Adipocyte (in vitro differentiated cells): ENCODE data around the gene OAS2.

Experiments used
- DNase-seq: peaks from one replicate; pipeline ENCODE4 v3.0.0-alpha.2; 2015; ENCODE audit warnings: low read depth
- H3K27me3 ChIP-seq: replicated peaks from 2 replicates; pipeline ENCODE4 v1.7.0; 2013; ENCODE audit warnings: mild to moderate bottlenecking, low read length, moderate library complexity; ENCODE audit not compliant: control insufficient read depth, insufficient read depth
- H3K36me3 ChIP-seq: 2 replicates; pipeline ENCODE4 v1.7.0; 2013; ENCODE audit warnings: low read length, mild to moderate bottlenecking, moderate library complexity; ENCODE audit not compliant: control insufficient read depth, insufficient read depth, severe bottlenecking
- H3K4me1 ChIP-seq: 2 replicates; pipeline ENCODE4 v1.7.0; 2013; ENCODE audit warnings: mild to moderate bottlenecking, low read length, moderate library complexity; ENCODE audit not compliant: control insufficient read depth, insufficient read depth
- H3K4me3 ChIP-seq: 2 replicates; pipeline ENCODE4 v1.7.0; 2013; ENCODE audit warnings: mild to moderate bottlenecking, low read length, moderate library complexity
- H3K9ac ChIP-seq: 2 replicates; pipeline ENCODE4 v1.7.0; 2013; ENCODE audit warnings: mild to moderate bottlenecking, low read length, moderate library complexity
- H3K9me3 ChIP-seq: 2 replicates; pipeline ENCODE4 v1.7.0; 2013; ENCODE audit warnings: mild to moderate bottlenecking, low read length, moderate library complexity; ENCODE audit not compliant: control insufficient read depth

The OAS2 gene

DNA sequence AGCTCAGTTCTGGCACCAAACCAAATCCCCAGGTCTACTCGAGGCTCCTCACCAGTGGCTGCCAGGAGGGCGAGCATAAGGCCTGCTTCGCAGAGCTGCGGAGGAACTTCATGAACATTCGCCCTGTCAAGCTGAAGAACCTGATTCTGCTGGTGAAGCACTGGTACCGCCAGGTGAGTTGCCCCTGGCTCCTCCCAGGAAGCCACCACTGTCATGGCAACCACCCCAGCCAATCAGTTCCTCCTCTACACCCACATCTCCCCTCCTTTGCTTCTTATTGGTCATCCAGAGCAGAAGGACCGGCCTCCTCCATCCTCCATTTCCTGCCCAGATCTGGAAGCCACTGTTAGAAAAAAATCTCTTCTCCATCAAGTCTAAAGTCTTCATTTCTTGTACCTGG, 17.2 kb upstream of the OAS2 start:
- no peak for DNase-seq
- H3K27me3 ChIP-seq: no peaks in the 10 kb centered on the region
- H3K4me1 ChIP-seq: peaks cover 4% of the 10 kb centered on the region
- H3K9me3 ChIP-seq: no peaks in the 10 kb centered on the region
- H3K4me3 ChIP-seq: no peak overlapping the region
- H3K36me3 ChIP-seq: peaks cover 6% of the 10 kb centered on the region
- H3K9ac ChIP-seq: no peak overlapping the region

- Histone ChIP-seq H3K4me1 (peaks cover 4% of the 10 kb centered on the region), H3K9me3 (no peaks in the 10 kb centered on the region), H3K9ac (no peak overlapping the region), H3K27me3 (no peaks in the 10 kb centered on the region), H3K36me3 (peaks cover 6% of the 10 kb centered on the region), H3K4me3 (no peak overlapping the region)
- DNase-seq: no peak
Observed at GRCh38 chr12:112961536-112961935, 16.8 kb upstream of the OAS2 start.

DNA sequence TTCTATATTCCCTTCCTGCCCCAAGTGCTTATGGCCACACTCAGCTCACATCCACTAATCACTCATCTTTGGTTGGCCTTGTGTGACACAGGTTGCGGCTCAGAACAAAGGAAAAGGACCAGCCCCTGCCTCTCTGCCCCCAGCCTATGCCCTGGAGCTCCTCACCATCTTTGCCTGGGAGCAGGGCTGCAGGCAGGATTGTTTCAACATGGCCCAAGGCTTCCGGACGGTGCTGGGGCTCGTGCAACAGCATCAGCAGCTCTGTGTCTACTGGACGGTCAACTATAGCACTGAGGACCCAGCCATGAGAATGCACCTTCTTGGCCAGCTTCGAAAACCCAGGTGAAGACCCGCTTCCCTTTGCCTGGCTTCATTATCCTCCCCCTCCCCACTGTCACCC, 15.8 kb upstream of the OAS2 start:
- DNase-seq: no peak
- Histone ChIP-seq H3K4me1 (peaks cover 4% of the 10 kb centered on the region), H3K27me3 (no peaks in the 10 kb centered on the region), H3K36me3 (peaks cover 6% of the 10 kb centered on the region), H3K9ac (no peak overlapping the region), H3K4me3 (no peak overlapping the region), H3K9me3 (no peaks in the 10 kb centered on the region)

GRCh38 chr12:112963227-112963861, 15.0 kb upstream of the OAS2 start:
- no peak for DNase-seq

DNA sequence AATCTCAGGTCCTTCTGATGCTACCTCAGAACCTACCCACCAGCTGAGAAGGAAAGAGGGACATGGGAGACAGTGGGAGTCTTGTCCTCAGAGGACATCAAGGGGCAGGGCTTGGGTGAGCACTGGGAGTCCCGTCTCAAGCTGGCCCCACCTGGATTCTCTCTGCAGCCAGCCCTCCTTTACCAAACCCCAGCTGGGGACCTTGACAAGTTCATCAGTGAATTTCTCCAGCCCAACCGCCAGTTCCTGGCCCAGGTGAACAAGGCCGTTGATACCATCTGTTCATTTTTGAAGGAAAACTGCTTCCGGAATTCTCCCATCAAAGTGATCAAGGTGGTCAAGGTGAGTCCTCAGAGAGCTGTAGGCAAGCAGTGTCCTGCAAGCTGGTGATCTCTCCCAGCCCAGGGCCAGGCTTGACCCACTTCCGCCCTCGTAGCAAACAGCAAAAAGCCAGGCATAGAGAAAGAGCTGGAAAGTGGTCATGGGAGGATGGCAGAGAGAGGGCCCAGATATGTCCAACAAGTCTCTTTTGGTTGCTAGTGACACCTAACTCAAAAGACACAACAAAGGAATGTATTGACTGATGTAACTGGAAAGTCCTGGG, 14.2 kb upstream of the OAS2 start:
- Histone ChIP-seq H3K4me3 (no peak overlapping the region), H3K9me3 (no peaks in the 10 kb centered on the region), H3K4me1 (peaks cover 4% of the 10 kb centered on the region), H3K27me3 (no peaks in the 10 kb centered on the region), H3K9ac (no peak overlapping the region), H3K36me3 (peaks cover 6% of the 10 kb centered on the region)
- no peak for DNase-seq

More at GRCh38 chr12:112963227-112963861, 15.0 kb upstream of the OAS2 start:
- Histone ChIP-seq H3K9me3 (no peaks in the 10 kb centered on the region), H3K4me3 (no peak overlapping the region), H3K4me1 (peaks cover 4% of the 10 kb centered on the region), H3K36me3 (peaks cover 6% of the 10 kb centered on the region), H3K9ac (no peak overlapping the region), H3K27me3 (no peaks in the 10 kb centered on the region)

- Histone ChIP-seq H3K9ac (no peak overlapping the region), H3K4me3 (no peak overlapping the region), H3K36me3 (peaks cover 9% of the 10 kb centered on the region), H3K4me1 (peaks cover 4% of the 10 kb centered on the region), H3K9me3 (no peaks in the 10 kb centered on the region), H3K27me3 (no peaks in the 10 kb centered on the region)
- no peak for DNase-seq
Observed at GRCh38 chr12:112964915-112965314, 13.4 kb upstream of the OAS2 start.

DNA sequence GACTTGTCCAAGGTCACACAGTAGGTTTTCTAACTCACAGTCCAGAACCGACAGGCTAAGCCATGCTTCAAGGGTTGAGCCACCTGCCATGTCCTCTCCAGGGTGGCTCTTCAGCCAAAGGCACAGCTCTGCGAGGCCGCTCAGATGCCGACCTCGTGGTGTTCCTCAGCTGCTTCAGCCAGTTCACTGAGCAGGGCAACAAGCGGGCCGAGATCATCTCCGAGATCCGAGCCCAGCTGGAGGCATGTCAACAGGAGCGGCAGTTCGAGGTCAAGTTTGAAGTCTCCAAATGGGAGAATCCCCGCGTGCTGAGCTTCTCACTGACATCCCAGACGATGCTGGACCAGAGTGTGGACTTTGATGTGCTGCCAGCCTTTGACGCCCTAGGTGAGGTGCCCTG, 12.7 kb upstream of the OAS2 start:
- no peaks in the 10 kb centered on the region for H3K27me3 ChIP-seq
- peaks cover 12% of the 10 kb centered on the region for H3K36me3 ChIP-seq
- DNase-seq: no peak
- no peak overlapping the region for H3K4me3 ChIP-seq
- H3K4me1 ChIP-seq: peaks cover 4% of the 10 kb centered on the region
- H3K9ac ChIP-seq: no peak overlapping the region
- H3K9me3 ChIP-seq: no peaks in the 10 kb centered on the region

DNA sequence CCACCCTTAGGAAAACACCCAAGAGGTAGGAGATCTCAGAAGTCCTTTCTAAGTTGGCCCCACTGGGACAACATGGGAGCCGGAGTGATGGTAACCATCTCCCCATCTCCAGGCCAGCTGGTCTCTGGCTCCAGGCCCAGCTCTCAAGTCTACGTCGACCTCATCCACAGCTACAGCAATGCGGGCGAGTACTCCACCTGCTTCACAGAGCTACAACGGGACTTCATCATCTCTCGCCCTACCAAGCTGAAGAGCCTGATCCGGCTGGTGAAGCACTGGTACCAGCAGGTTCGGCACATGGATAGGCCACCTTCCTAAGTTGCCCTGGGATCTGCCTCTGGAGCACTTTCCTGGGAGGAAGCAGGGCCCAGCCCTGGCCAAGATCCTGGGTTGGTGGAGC, 11.0 kb upstream of the OAS2 start:
- Histone ChIP-seq H3K4me1 (peaks cover 4% of the 10 kb centered on the region), H3K4me3 (no peak overlapping the region), H3K36me3 (peaks cover 6% of the 10 kb centered on the region), H3K9me3 (no peaks in the 10 kb centered on the region), H3K27me3 (no peaks in the 10 kb centered on the region), H3K9ac (no peak overlapping the region)
- DNase-seq: no peak

DNA sequence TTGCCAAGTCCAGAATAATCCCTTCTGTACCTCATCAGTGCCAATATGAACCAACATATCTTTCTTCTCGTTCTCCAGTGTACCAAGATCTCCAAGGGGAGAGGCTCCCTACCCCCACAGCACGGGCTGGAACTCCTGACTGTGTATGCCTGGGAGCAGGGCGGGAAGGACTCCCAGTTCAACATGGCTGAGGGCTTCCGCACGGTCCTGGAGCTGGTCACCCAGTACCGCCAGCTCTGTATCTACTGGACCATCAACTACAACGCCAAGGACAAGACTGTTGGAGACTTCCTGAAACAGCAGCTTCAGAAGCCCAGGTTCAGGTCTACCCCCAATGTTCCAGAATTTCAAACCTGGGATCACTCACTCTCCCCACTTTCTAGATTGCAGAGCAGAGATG, 10.5 kb upstream of the OAS2 start:
- Histone ChIP-seq H3K9ac (no peak overlapping the region), H3K4me1 (peaks cover 4% of the 10 kb centered on the region), H3K9me3 (no peaks in the 10 kb centered on the region), H3K36me3 (peaks cover 6% of the 10 kb centered on the region), H3K27me3 (no peaks in the 10 kb centered on the region), H3K4me3 (no peak overlapping the region)
- DNase-seq: no peak

- Histone ChIP-seq H3K4me3 (no peak overlapping the region), H3K4me1 (no peaks in the 10 kb centered on the region), H3K9me3 (no peaks in the 10 kb centered on the region), H3K9ac (no peak overlapping the region), H3K36me3 (peaks cover 6% of the 10 kb centered on the region), H3K27me3 (no peaks in the 10 kb centered on the region)
- DNase-seq: no peak
Observed at GRCh38 chr12:112969547-112970306, 8.6 kb upstream of the OAS2 start.

DNA sequence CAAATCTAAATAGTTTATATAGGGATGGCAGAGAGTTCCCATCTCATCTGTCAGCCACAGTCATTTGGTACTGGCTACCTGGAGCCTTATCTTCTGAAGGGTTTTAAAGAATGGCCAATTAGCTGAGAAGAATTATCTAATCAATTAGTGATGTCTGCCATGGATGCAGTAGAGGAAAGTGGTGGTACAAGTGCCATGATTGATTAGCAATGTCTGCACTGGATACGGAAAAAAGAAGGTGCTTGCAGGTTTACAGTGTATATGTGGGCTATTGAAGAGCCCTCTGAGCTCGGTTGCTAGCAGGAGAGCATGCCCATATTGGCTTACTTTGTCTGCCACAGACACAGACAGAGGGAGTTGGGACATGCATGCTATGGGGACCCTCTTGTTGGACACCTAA, 7.9 kb upstream of the OAS2 start:
- Histone ChIP-seq H3K9ac (no peak overlapping the region), H3K4me3 (no peak overlapping the region), H3K36me3 (peaks cover 6% of the 10 kb centered on the region), H3K27me3 (no peaks in the 10 kb centered on the region), H3K4me1 (no peaks in the 10 kb centered on the region), H3K9me3 (no peaks in the 10 kb centered on the region)
- no peak for DNase-seq
